ENCODE data around the gene GNPNAT1.

Gene GNPNAT1

DNA sequence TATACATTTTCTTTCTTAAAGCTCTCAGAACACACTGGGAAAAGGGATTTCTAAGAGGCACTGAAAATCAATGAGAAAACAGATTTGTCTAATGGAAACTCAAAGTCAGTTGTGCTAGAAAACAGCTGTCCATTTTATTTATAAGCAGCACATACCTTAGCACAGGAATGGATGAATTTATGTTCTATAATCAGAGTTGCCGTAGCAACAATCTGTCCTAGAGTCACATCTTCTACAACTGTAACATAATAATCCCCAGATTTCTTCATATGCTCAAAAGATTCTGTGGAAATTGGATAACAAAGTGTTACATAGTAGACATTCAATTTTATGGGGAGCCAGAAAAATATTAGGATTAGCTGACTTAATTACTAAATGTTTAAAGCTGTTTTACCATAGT is 9.8 kb downstream of the GNPNAT1 start:
- Histone ChIP-seq H3K9me3 (ENCODE audit: low read length) (no peaks in the 10 kb centered on the region), H3K4me2 (ENCODE audit: low read length) (no peak overlapping the region), H3K79me2 (ENCODE audit: insufficient read depth, low read length) (0 out of 2 replicates have a peak, but pooled peaks cover 5% of the 10 kb centered on the region), H4K20me1 (ENCODE audit: insufficient read depth, low read length) (no peaks in the 10 kb centered on the region), H2AFZ (ENCODE audit: low read length) (no peak overlapping the region), H3F3A (ENCODE audit: insufficient read depth, low read length) (no peaks in the 10 kb centered on the region), H3K4me1 (ENCODE audit: insufficient read depth, low read length, severe bottlenecking) (peaks cover 10% of the 10 kb centered on the region), H3K4me3 (ENCODE audit: low read depth, low read length, poor library complexity, severe bottlenecking) (no peak overlapping the region), H3K27ac (ENCODE audit: low read depth, low read length, poor library complexity, severe bottlenecking) (no peak overlapping the region), H3K9ac (ENCODE audit: low read length) (no peak overlapping the region), H3K9me2 (ENCODE audit: low read depth, low read length) (no peaks in the 10 kb centered on the region), H3K36me3 (ENCODE audit: insufficient read depth, low read length) (peaks cover 29% of the 10 kb centered on the region; the same call in 1 of the 2 replicates), H3K27me3 (ENCODE audit: insufficient read depth, low read length) (no peaks in the 10 kb centered on the region)
- TF ChIP-seq, protein P1, sequence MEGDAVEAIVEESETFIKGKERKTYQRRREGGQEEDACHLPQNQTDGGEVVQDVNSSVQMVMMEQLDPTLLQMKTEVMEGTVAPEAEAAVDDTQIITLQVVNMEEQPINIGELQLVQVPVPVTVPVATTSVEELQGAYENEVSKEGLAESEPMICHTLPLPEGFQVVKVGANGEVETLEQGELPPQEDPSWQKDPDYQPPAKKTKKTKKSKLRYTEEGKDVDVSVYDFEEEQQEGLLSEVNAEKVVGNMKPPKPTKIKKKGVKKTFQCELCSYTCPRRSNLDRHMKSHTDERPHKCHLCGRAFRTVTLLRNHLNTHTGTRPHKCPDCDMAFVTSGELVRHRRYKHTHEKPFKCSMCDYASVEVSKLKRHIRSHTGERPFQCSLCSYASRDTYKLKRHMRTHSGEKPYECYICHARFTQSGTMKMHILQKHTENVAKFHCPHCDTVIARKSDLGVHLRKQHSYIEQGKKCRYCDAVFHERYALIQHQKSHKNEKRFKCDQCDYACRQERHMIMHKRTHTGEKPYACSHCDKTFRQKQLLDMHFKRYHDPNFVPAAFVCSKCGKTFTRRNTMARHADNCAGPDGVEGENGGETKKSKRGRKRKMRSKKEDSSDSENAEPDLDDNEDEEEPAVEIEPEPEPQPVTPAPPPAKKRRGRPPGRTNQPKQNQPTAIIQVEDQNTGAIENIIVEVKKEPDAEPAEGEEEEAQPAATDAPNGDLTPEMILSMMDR (IDR thresholded peaks at IDR 0.05; ENCODE audit: low read length): no peak
- TF ChIP-seq EZH2 (IDR thresholded peaks at IDR 0.05; ENCODE audit: borderline replicate concordance, low read length): no peak

GRCh38 chr14:52780893-52781292 is 10.5 kb downstream of the GNPNAT1 start:
- no peaks in the 10 kb centered on the region for H3F3A ChIP-seq (ENCODE audit: insufficient read depth, low read length)
- H3K27me3 ChIP-seq (ENCODE audit: insufficient read depth, low read length): no peaks in the 10 kb centered on the region
- no peaks in the 10 kb centered on the region for H3K9me3 ChIP-seq (ENCODE audit: low read length)
- H3K4me2 ChIP-seq (ENCODE audit: low read length): no peak overlapping the region
- no peak overlapping the region for H3K9ac ChIP-seq (ENCODE audit: low read length)
- H3K36me3 ChIP-seq (ENCODE audit: insufficient read depth, low read length): peaks cover 37% of the 10 kb centered on the region; the same call in 1 of the 2 replicates
- no peaks in the 10 kb centered on the region for H4K20me1 ChIP-seq (ENCODE audit: insufficient read depth, low read length)
- H3K4me1 ChIP-seq (ENCODE audit: insufficient read depth, low read length, severe bottlenecking): peaks cover 10% of the 10 kb centered on the region
- H3K27ac ChIP-seq (ENCODE audit: low read depth, low read length, poor library complexity, severe bottlenecking): no peak overlapping the region
- H2AFZ ChIP-seq (ENCODE audit: low read length): no peak overlapping the region
- H3K79me2 ChIP-seq (ENCODE audit: insufficient read depth, low read length): 0 out of 2 replicates have a peak, but pooled peaks cover 5% of the 10 kb centered on the region
- no peak for TF ChIP-seq EZH2 (IDR thresholded peaks at IDR 0.05; ENCODE audit: borderline replicate concordance, low read length)
- TF ChIP-seq, protein P1 (IDR thresholded peaks at IDR 0.05; ENCODE audit: low read length): no peak
- no peaks in the 10 kb centered on the region for H3K9me2 ChIP-seq (ENCODE audit: low read depth, low read length)
- H3K4me3 ChIP-seq (ENCODE audit: low read depth, low read length, poor library complexity, severe bottlenecking): no peak overlapping the region

DNA sequence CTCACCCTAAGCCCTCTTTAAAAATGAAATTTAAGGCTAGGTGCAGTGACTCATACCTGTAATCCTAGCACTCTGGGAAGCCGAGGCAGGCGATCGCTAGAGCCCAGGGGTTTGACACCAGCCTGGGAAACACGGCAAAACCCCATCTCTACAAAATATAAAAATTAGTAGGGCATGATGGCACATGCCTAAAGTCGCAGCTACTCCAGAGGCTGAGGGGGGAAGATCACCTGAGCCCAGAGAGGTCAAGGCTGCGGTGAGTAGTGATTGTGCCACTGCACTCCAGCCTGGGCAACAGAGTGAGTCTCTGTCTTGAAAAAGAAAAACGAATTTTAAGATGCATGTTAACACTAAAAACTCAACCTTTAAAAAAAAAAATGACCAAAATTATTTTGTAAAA is 12.7 kb downstream of the GNPNAT1 start:
- Histone ChIP-seq H3K79me2 (ENCODE audit: insufficient read depth, low read length) (0 out of 2 replicates have a peak, but pooled peaks cover 5% of the 10 kb centered on the region), H3K9me2 (ENCODE audit: low read depth, low read length) (no peaks in the 10 kb centered on the region), H3F3A (ENCODE audit: insufficient read depth, low read length) (no peaks in the 10 kb centered on the region; the same call in 1 of the 2 replicates), H3K9me3 (ENCODE audit: low read length) (no peaks in the 10 kb centered on the region), H3K4me3 (ENCODE audit: low read depth, low read length, poor library complexity, severe bottlenecking) (no peak overlapping the region), H4K20me1 (ENCODE audit: insufficient read depth, low read length) (no peaks in the 10 kb centered on the region), H3K4me1 (ENCODE audit: insufficient read depth, low read length, severe bottlenecking) (peaks cover 9% of the 10 kb centered on the region), H3K9ac (ENCODE audit: low read length) (no peak overlapping the region), H3K36me3 (ENCODE audit: insufficient read depth, low read length) (peaks cover 52% of the 10 kb centered on the region; the same call in 1 of the 2 replicates), H2AFZ (ENCODE audit: low read length) (no peak overlapping the region), H3K27me3 (ENCODE audit: insufficient read depth, low read length) (no peaks in the 10 kb centered on the region), H3K4me2 (ENCODE audit: low read length) (no peak overlapping the region), H3K27ac (ENCODE audit: low read depth, low read length, poor library complexity, severe bottlenecking) (no peak overlapping the region)
- TF ChIP-seq EZH2 (IDR thresholded peaks at IDR 0.05; ENCODE audit: borderline replicate concordance, low read length): no peak
- TF ChIP-seq, protein P1 (IDR thresholded peaks at IDR 0.05; ENCODE audit: low read length): no peak
